ENCODE data around the gene VAV2.

Gene VAV2

DNA sequence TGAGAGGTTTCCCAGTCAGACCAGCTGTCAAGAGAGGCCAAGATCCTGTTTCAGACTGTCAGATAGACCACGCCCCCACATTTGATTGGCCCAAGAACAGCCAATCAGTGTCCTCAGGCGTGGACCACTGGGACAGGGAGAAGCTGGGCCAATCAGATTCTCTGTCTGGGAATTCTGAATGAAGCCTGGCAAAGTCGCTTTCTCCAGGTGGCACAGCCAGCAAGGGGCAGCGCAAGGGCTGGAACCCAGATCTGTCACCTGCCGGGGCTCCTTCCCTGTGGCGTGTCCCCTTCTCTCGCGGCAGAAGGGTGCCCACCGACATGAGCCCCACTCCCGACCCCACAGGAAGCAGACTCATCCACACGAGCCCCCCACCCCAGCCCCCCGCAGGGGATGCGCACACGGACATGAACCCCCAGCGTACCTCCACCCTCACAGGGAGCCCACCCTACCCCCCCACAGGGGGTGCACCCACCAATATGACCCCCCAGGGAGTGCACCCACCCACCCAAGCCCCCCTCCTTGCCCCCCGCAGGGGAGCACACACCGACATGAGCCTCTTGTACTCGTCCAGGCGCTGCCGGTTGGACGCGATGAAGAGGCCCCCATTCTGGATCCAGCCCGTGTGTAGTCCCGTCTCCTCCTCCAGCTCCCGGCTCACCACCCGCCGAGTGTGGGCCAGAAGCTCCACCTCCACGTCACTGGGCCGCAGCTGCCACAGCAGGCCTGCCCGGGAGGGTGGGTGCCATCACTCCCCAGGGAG is 260.1 kb downstream of the VAV2 start:
- no peak overlapping the region for H3K4me2 ChIP-seq
- no peak overlapping the region for H3K27ac ChIP-seq
- no peaks in the 10 kb centered on the region for H3K36me3 ChIP-seq
- peaks cover 29 to 64% (median 50%) of the 10 kb centered on the region in 10 experiments for H3K4me1 ChIP-seq
- no peak overlapping the region for H3K9ac ChIP-seq
- 0 out of 22 replicates have a peak, but pooled peaks cover 0 to 3% (median 0%) of the 10 kb centered on the region in 11 experiments for H3K9me3 ChIP-seq (replicated peaks in 1 of 11)
- no peak for TF ChIP-seq Cebpa-rat (IDR thresholded peaks at IDR 0.05)
- H3K4me3 ChIP-seq = no peak overlapping the region
- H4K20me1 ChIP-seq = peaks cover 0 to 40% (median 20%) of the 10 kb centered on the region in 11 experiments; a peak in 15 of 22 replicates
- H3K27me3 ChIP-seq = peaks cover 0 to 12% (median 0%) of the 10 kb centered on the region in 11 experiments; a peak in 4 of 22 replicates

DNA sequence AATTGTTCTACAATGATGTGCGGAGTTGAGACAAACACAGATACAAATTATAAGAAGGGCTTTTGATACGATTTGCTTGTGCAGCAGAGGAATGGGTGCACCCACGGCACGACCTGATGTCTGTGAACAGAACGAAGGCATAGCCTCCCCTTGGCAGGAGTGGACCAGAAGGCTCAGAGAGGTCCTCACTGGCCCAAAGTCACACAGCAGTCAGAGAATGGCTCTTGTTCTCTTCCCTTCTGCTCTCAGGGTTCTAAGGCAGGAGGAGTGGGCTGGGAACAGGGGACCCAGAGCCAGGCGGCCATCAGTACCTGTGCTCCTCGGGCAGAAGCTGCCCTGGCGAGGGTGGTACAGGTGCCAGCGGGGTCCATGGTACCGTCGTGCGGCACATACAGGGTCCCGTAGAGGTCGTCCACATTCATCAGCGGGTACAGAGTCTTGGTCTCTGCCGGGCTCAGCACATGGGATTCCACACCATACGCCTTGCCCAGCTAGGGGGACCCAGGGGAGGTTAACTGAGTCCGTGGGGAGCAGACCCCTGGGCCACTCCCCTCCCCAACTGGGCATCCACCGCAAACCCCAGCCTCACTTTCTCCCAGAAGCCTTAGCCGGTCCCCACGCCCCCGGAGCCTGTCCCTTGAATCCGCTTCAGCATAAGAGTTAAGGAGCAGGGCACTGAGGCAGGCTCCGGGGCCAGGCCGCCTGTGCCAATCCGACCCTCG is 261.0 kb downstream of the VAV2 start:
- H3K4me2 ChIP-seq = peak overlapping the region in 1 of 11 experiments; percentile 1; a peak in 1 of 22 replicates

DNA sequence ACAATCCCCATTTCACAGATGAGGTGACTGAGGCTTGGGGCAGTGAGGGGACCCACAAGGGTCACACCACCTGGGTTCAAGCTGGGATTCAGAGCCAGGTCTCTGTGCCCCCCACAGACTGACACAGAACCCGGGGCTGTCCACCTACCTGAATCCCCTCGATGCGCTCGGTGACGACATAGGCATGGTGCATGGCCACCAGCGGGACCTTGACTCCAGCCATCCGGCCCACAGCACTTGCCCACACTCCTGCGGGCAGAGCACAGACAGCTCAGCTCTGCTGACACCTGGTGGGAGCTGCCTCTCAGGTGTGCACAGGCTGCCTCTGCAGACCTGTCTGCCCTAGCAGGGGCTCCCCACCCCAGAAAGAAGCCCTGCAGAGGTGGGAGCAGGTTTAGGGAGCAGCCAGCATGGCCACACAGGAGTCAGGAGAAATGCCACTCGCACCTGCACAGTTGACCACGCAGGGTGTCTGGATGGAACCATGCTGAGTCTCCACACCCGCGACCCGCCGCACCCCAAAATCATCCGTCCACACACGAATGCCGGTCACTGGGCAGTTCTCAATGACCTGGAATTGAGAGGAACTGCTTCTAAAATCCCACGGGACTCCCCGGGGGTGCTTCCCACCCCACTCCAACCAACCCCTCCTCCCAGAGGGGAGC is 262.4 kb downstream of the VAV2 start:
- TF ChIP-seq Cebpa-rat (IDR thresholded peaks at IDR 0.05) = no peak
- Histone ChIP-seq H3K9me3 (replicated peaks in 1 of 11) (0 out of 22 replicates have a peak, but pooled peaks cover 0 to 3% (median 0%) of the 10 kb centered on the region in 11 experiments), H3K27me3 (peaks cover 0 to 4% (median 0%) of the 10 kb centered on the region in 11 experiments; a peak in 4 of 22 replicates), H3K4me2 (no peak overlapping the region), H3K9ac (no peak overlapping the region), H3K27ac (no peak overlapping the region), H4K20me1 (peaks cover 0 to 42% (median 15%) of the 10 kb centered on the region in 11 experiments; a peak in 15 of 22 replicates), H3K4me1 (peaks cover 17 to 56% (median 40%) of the 10 kb centered on the region in 10 experiments), H3K4me3 (no peak overlapping the region), H3K36me3 (no peaks in the 10 kb centered on the region)

More for the DNA sequence above, 261.0 kb downstream of the VAV2 start:
- Histone ChIP-seq H3K9ac (no peak overlapping the region), H4K20me1 (peaks cover 0 to 47% (median 25%) of the 10 kb centered on the region in 11 experiments; a peak in 15 of 22 replicates), H3K27ac (no peak overlapping the region), H3K4me1 (peaks cover 31 to 64% (median 50%) of the 10 kb centered on the region in 10 experiments), H3K36me3 (no peaks in the 10 kb centered on the region), H3K9me3 (replicated peaks in 1 of 11) (0 out of 22 replicates have a peak, but pooled peaks cover 0 to 3% (median 0%) of the 10 kb centered on the region in 11 experiments), H3K4me3 (no peak overlapping the region), H3K27me3 (peaks cover 0 to 12% (median 0%) of the 10 kb centered on the region in 11 experiments; a peak in 4 of 22 replicates)
- TF ChIP-seq Cebpa-rat (IDR thresholded peaks at IDR 0.05) = no peak

DNA sequence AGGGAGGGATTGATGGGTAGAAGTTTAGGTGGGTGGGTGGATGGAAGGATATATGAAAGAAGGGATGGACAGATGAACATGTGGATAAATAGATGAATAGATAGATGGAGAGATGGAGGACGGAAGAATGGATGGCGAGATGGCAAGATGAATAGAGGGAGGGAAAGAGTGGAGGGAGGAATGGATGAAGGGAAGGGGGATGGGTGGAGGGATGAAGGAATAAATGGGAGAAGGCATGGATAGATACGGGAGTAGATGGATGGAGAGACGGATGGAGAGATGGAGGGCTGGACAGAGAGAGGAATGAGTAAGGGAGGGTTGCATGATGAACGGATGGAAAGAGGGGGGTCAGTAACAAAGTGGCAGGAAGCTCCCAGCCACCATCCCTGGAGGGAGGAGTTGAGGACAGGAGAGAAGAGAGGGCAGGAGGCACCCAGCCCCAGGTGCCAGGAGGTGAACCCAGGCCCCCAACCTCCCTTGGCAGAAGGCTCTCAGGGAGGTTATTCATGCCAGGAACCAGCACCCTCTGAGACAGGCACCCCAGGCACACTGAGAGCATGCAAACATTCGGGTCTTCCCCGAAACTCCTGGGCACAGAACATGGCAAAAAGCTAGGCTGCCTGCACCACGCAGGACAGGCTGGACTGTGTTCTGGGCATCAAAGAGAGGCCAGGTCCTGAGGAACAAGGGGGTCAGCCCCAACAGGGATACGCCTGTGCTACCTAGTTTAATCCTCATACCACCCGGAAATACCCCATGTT is 263.1 kb downstream of the VAV2 start:
- Histone ChIP-seq H4K20me1 (peaks cover 0 to 38% (median 10%) of the 10 kb centered on the region in 11 experiments; a peak in 13 of 22 replicates), H3K36me3 (no peaks in the 10 kb centered on the region), H3K4me2 (no peak overlapping the region), H3K27me3 (no peaks in the 10 kb centered on the region; a peak in 2 of 22 replicates), H3K4me3 (no peak overlapping the region), H3K9ac (no peak overlapping the region), H3K9me3 (replicated peaks in 1 of 11) (0 out of 22 replicates have a peak, but pooled peaks cover 0 to 3% (median 0%) of the 10 kb centered on the region in 11 experiments), H3K27ac (no peak overlapping the region), H3K4me1 (peaks cover 13 to 48% (median 33%) of the 10 kb centered on the region in 10 experiments)
- no peak for TF ChIP-seq Cebpa-rat (IDR thresholded peaks at IDR 0.05)

DNA sequence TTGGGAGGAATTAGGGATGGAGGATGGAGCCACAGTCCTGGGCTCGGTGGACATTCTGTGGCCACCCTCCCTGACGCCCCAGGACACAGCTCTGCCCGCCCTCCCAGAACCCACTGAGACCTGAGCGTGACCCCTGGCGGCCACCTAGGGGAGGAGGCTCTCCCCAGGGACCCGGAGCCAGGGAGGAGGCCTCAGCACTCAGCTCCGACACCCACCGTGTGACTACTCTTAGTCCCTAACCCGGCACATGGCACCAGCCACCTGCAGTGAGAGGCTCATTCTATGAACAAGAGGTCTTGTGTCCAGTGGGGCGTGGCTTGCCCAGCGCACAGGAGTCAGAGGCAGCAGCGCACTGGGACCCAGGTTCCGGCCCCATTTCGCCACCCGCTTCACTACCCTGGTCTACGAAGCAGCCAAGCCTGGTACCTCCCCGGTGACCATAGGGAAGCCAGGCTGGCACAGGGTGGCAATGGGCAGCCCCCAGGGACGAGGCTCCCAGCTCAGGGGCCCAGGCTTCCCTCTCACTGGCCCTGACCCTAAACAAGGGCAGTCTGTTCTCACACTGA is 264.2 kb downstream of the VAV2 start:
- TF ChIP-seq Cebpa-rat (IDR thresholded peaks at IDR 0.05) = no peak
- 0 out of 22 replicates have a peak overlapping the region, but pooled peaks of 1 of the 11 experiments have one; percentile 28 for H3K9ac ChIP-seq
- H3K27ac ChIP-seq = no peak overlapping the region
- peaks cover 0 to 11% (median 0%) of the 10 kb centered on the region in 11 experiments; a peak in 1 of 22 replicates for H3K9me3 ChIP-seq (replicated peaks in 1 of 11)
- peak overlapping the region in 9 of 11 experiments; percentile 67 to 89 (median 85); a peak in 16 of 22 replicates for H3K4me2 ChIP-seq
- H3K4me3 ChIP-seq = no peak overlapping the region
- no peaks in the 10 kb centered on the region for H3K36me3 ChIP-seq
- peaks cover 13 to 38% (median 26%) of the 10 kb centered on the region in 10 experiments for H3K4me1 ChIP-seq
- H4K20me1 ChIP-seq = peaks cover 0 to 27% (median 10%) of the 10 kb centered on the region in 11 experiments; a peak in 13 of 22 replicates
- no peaks in the 10 kb centered on the region; a peak in 2 of 22 replicates for H3K27me3 ChIP-seq

DNA sequence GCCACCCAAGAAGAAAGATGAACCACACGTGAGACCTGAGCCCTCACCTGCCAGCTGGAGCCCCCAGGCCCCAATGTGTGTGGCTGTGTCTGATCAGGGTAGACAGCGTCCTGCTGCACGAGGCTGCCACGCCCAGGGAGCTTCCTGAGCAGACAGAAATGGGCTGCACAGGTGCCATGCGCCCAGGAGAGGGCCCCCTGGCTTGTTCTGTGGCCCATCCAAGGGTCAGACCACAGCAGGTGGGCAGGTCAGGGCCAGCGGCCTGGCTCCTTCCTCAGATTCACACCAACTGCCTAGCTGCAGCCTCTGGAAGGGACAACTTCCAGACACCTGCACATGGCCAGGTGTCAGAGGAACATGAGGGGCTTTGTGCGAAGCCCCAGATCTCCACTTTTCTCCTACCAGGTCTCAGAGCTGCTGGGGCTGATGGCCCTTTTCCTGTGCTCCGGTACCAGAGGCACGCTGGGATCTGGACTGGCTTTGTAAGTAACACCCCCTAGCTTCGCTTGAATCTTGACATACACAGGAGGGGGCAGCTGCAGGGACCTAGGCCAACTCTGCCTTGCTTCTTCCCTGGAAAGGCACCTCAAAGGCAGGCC is 264.7 kb downstream of the VAV2 start:
- Histone ChIP-seq H3K36me3 (no peaks in the 10 kb centered on the region), H3K4me2 (peak overlapping the region; percentile 67 to 89 (median 82)), H3K9ac (peak overlapping the region in 3 of 11 experiments; percentile 5 to 28 (median 20); a peak in 3 of 22 replicates)

More for the DNA sequence above, 264.7 kb downstream of the VAV2 start:
- H3K9me3 ChIP-seq (replicated peaks in 1 of 11) = peaks cover 0 to 11% (median 0%) of the 10 kb centered on the region in 11 experiments; a peak in 1 of 22 replicates
- no peaks in the 10 kb centered on the region; a peak in 2 of 22 replicates for H3K27me3 ChIP-seq
- peaks cover 13 to 35% (median 26%) of the 10 kb centered on the region in 10 experiments for H3K4me1 ChIP-seq
- TF ChIP-seq Cebpa-rat (IDR thresholded peaks at IDR 0.05) = no peak
- no peak overlapping the region for H3K27ac ChIP-seq
- peaks cover 0 to 27% (median 10%) of the 10 kb centered on the region in 11 experiments; a peak in 13 of 22 replicates for H4K20me1 ChIP-seq
- H3K4me3 ChIP-seq = no peak overlapping the region
